AG04449 (cell line): ENCODE data around the gene CTNNA1.
A peak's percentile ranks its signal among the peaks of the same experiment; 100 is the strongest.

Source experiments
- CTCF ChIA-PET: fragments of 350-600 bp; formaldehyde crosslinking; extraction: SDS; loops from one replicate; lab custom pipeline; 2021; ENCODE audit warnings: antibody characterized with exemption; lab: Yijun Ruan, JAX
- POLR2A ChIA-PET: fragments of 400-600, 350-600 bp; formaldehyde crosslinking; extraction: SDS; loops from one replicate; lab custom pipeline; 2020; ENCODE audit warnings: antibody characterized with exemption, inconsistent platforms; lab: Yijun Ruan, JAX
- DNase-seq: peaks from one replicate; pipeline ENCODE4 v3.0.0-alpha.2; 2010; ENCODE audit warnings: low read depth, low spot score
- H3K4me3 ChIP-seq: 2 replicates; pipeline ENCODE4 v1.5.1; 2011; ENCODE audit warnings: low read depth, mild to moderate bottlenecking, control low read depth, low read length
- CTCF ChIP-seq: IDR thresholded peaks from one replicate; pipeline ENCODE4 v1.5.1; 2011; ENCODE audit warnings: mild to moderate bottlenecking, moderate library complexity, low read length, control low read depth, inconsistent platforms; ENCODE audit not compliant: insufficient read depth; ENCODE audit errors: missing control alignments

The CTNNA1 gene

GRCh38 chr5:138903130-138903775 lies 150.0 kb downstream of the CTNNA1 start:
- H3K4me3 ChIP-seq, result no peak overlapping the region
- ChIA-PET CTCF (interaction anchor here (1.0 kb wide), 1 partner anchor 78 kb away, joined by 4 read pairs; no protein-coding TSS in a partner anchor), POLR2A (no interaction called here)
- no peak for TF ChIP-seq CTCF
- peak; percentile 10 for DNase-seq

- ChIA-PET CTCF (no interaction called here), POLR2A (interaction anchor here (0.5 kb wide), 1 partner anchor 11 kb away, joined by 3 read pairs; no protein-coding TSS in a partner anchor)
- peak; percentile 71 for DNase-seq
- no peak for TF ChIP-seq CTCF
- H3K4me3 ChIP-seq, result no peak overlapping the region
Measured at GRCh38 chr5:138905541-138905940, 152.3 kb downstream of the CTNNA1 start.

GRCh38 chr5:138909734-138910133 lies 156.5 kb downstream of the CTNNA1 start:
- no peak overlapping the region for H3K4me3 ChIP-seq
- no peak for TF ChIP-seq CTCF
- POLR2A ChIA-PET, result no interaction called here
- DNase-seq, result no peak
- CTCF ChIA-PET, result interaction anchor here (1.3 to 1.4 kb wide), 2 partner anchors 36 to 120 kb away, joined by 3 to 4 read pairs; no protein-coding TSS in a partner anchor

GRCh38 chr5:138910546-138911185 lies 157.4 kb downstream of the CTNNA1 start:
- DNase-seq, result no peak
- CTCF ChIA-PET, result interaction anchor here (1.3 to 1.4 kb wide), 2 partner anchors 37 to 121 kb away, joined by 3 to 4 read pairs; no protein-coding TSS in a partner anchor
- TF ChIP-seq CTCF, result no peak
- POLR2A ChIA-PET, result interaction anchor here (0.8 kb wide), 1 partner anchor 114 kb away, joined by 7 read pairs; no protein-coding TSS in a partner anchor
- no peak overlapping the region for H3K4me3 ChIP-seq

- DNase-seq, result peak; percentile 19
- TF ChIP-seq CTCF, result no peak
- CTCF ChIA-PET, result no interaction called here
- no peak overlapping the region for H3K4me3 ChIP-seq
- POLR2A ChIA-PET, result no interaction called here
Measured at GRCh38 chr5:138911441-138911840, 158.2 kb downstream of the CTNNA1 start.

GRCh38 chr5:138912093-138912492 lies 158.9 kb downstream of the CTNNA1 start:
- no peak for TF ChIP-seq CTCF
- H3K4me3 ChIP-seq, result no peak overlapping the region
- POLR2A ChIA-PET, result no interaction called here
- CTCF ChIA-PET, result no interaction called here
- DNase-seq, result no peak
